ENCODE data around the gene TADA2B.
A peak's percentile ranks its signal among the peaks of the same experiment; 100 is the strongest.

TADA2B gene

DNA sequence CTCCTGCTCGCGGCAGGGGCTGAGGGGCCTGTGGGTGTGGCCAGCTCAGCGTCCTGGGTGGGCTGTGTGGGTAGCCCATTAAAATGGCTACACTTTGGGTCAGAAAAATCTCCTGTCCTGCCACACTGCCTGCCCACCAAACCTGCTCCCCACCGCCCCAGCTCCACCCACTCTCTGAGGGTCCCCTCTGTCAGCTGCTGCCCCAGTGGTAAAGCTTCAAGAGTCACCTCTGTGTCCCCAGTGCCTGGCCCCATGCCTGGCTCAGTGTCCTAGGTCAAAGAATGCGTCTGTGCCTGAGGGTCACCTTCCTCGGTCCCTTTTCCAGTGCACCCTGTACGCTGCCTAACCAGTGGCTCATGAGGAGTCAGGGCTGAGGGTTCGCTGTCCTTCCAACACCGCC lies 24.9 kb upstream of the TADA2B start:
- no peak for DNase-seq

GRCh38 chr4:7019367-7019766 lies 23.8 kb upstream of the TADA2B start:
- no peak for DNase-seq

DNA sequence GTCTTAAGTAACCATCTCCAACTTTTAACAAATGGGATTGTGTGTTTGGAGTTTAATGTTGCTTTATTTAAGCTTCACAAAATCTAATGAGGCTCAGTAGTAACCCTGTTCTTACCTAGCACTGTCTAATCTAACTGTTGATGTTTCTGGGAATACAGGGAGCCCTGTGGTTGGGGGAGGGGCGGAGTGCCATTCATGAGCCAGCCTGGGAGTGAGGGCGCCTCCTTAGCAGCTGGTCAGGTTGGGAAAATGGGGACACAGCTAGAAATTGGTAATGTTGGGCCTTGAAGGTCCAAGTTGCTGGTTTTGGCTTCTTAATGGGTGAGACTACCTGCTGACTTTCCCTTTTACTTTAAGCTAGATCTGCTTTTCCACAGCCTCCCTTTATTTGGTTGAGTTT lies 22.9 kb upstream of the TADA2B start:
- peak in 1 of 2 experiments; percentile 25 for DNase-seq

GRCh38 chr4:7020856-7021255 lies 22.3 kb upstream of the TADA2B start:
- DNase-seq = no peak

- DNase-seq = no peak
These were observed 21.8 kb upstream of the TADA2B start for GRCh38 chr4:7021355-7021754.

- DNase-seq = peak; percentile 86 to 97
These were observed 21.1 kb upstream of the TADA2B start for GRCh38 chr4:7021930-7022664.

GRCh38 chr4:7023486-7023885 lies 19.7 kb upstream of the TADA2B start:
- no peak for DNase-seq

GRCh38 chr4:7023901-7024300 lies 19.3 kb upstream of the TADA2B start:
- DNase-seq = no peak

GRCh38 chr4:7024336-7024890 lies 18.8 kb upstream of the TADA2B start:
- DNase-seq = no peak

DNA sequence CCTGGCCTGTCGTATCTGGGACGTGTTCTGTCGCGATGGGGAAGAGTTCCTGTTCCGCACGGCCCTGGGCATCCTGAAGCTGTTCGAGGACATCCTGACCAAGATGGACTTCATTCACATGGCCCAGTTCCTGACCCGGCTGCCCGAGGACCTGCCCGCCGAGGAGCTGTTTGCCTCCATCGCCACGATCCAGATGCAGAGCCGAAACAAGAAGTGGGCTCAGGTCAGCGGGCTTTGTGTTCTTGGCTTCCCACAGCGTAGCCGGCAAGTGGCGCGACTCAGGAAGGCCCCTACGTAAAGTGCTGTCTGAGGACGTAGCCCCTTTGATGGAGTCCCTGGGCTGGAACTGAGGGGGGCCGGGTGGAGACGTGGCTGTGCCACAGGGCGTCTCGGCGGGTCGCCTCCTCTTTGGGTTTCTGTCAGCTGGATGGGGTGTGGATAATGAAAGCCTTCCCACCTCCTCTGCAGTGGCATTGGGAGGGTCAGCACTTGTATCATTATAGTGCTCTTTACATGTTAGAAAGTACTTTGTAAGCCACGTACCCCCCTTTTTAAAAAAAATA lies 18.1 kb upstream of the TADA2B start:
- no peak for DNase-seq

DNA sequence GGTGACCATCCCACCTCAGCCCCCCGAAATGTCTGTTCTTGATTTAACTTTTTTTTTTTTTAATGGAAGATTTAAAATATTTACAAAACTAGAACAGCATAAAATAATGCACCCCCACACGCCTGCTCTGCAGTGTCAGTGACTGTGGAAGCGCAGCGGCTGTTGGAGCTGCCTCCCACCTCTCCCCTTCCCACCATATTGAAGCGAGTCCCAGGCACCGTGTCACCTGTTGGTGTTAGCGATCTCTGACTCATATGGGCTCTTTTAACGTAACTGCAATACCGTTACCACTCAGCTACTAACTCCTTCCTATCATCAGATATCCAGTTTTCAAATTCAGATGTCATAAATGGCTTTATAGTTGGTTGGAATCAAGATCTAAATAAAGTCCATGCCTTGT lies 17.1 kb upstream of the TADA2B start:
- DNase-seq = no peak

DNA sequence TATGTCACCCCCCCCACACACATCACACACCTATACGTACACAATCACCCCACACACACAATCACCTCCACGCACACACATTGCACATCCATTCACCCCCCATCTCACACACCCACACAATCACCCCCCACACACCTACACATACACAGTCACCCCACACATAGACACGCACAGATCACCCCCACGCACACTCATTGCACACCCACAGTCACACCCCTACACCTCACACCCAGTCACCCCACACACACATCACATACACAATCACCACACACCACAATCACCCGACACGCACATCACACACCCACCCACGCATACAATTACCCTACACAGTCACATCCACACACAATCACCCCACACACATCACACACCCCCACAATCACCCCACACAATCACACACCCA lies 15.9 kb upstream of the TADA2B start:
- no peak for DNase-seq

GRCh38 chr4:7027913-7028312 lies 15.3 kb upstream of the TADA2B start:
- DNase-seq = no peak

DNA sequence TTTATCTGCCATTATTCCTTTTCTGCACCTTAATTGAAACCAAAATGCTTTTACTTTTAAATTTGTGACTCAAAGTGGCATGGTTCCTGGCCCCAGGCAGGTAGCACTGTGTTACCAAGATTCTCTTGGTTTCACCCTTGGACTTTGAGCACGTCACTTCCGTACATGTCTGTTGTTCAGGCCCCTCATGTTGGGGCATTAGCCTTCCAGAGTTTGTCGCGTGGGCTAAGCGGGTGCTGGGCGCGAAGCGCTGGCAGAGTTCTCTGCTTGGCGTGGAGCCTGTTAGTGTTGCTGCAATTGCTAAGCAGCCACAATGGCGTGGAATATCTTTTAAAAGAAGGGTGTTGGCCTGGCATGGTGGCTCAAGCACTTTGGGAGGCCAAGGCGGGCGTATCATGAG lies 14.0 kb upstream of the TADA2B start:
- no peak for DNase-seq

GRCh38 chr4:7029921-7030320 lies 13.3 kb upstream of the TADA2B start:
- DNase-seq = no peak

DNA sequence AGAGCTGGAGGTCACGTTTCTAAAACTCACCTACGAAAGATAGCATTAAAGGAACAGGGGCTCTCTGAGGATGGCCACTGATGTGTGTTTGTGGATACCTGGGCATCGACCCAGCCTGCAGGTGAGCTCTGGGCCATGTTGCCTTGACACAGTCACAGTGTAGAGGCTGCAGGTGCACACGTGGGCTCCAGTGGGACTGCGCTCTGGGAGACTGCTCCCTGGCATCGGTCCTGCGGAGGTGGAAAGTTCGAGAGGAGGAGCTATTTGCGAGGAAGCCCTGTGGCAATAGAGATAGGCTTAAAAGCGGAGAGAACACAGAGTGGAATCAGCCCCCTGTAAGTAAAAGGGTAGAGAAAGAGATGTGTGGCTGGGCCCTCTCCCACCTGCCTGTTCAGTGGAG lies 12.3 kb upstream of the TADA2B start:
- DNase-seq = no peak

DNA sequence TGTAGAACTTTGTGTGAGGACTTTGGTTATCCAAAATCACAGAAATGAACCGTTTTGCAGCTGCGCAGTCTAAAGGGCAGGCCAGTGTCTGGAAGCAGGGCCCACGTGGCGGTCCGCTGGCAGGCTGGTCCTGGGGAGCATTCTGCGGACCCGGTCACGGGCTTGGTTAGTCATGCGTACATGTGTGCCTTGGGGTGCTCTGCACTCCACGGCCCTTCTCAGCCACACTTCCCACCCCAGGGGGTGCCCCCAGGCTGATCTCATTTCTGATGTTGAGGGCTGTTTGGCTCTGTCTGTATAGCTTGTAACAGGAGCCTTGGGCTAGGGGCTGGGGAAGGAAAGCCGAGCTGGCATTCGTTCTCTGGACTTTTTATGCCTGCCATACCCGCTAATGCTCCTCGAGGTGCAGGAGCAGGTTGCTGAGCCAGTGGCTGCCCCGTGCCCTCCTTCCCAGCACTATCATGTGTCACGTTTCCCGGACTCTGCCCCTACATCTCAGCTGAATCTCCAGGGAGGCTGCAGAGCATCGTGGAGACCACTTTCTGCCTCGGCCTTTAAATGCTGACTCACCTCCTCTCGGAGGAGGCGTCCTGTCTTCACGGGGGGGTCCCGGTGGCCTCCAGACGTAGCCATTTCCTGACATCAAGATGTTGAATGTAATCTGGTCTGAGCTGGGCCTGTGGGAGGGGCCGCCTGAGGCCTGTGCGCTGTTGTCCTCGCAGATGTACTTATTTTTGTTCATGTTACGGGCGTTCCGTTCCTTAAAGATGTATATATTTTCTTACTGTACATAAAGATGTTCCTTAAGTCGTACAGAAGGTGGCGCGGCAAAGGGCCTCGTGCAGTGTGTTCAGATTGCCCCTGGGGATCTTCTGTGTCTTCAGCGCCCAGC lies 11.4 kb upstream of the TADA2B start:
- no peak for DNase-seq

- no peak for DNase-seq
These were observed 10.6 kb upstream of the TADA2B start for GRCh38 chr4:7032596-7032995.

- peak in 1 of 2 experiments; percentile 4 for DNase-seq
These were observed 8.7 kb upstream of the TADA2B start for GRCh38 chr4:7034262-7035081.

DNA sequence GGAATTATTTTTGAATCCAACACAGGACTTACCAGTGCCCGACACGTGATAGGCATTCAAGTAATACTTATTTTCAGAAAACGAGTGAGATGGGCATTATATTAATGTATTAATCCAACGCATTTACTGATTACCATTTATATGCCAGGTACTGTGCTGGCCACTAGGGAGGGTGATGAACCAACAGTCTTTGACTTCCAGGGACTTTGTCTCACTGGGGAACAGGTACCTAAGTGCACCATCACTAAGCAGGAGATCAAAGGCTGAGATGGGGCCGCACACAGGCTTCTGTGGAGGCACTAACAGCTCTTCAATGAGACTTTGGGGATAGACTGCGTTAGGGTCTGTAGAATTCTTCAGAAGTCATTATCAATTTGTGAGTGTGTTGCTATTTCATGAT lies 5.7 kb upstream of the TADA2B start:
- DNase-seq = no peak

DNA sequence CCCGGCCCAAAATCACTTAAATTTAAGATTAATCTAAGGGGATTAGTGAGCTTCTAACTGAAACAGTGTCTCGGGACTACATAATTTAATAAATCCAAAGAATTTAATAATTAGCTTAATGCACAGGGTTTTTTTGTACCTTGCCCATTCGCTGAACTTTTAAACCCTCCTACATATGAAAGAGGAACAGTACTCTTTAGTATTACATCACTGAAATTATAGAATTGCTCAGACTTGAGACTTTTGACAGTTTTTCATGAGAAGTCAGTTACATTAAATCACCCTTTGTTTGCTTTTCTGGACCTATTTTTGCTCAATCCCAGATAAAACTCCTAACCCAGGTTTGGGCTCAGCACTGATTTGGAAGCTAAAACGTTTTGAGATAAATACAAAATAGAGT lies 2.4 kb upstream of the TADA2B start:
- DNase-seq = no peak

DNA sequence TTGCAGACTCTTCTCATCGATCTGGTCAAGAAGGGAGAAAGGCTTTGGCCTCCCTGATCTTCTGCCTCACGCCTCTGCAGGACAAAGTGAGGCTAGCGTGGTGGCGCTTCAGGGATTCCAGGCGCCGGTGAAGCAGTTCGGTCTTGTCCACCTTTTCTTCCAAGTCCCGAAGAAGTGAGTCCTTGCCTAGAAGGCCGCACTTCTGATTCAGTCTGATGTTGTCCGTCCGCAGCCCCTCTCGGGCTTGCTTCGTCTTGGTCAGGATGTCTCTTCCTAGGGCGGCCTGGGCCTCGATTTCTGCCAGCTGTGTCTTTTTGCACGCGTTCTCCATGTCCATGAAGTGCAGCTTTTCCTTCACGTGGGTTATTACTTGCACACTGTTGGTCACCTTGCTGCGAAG lies 1.9 kb upstream of the TADA2B start:
- no peak for DNase-seq
